Measurements from ENCODE around the gene SAMD8. TPM values are rescaled to one million over a fixed set of nuclear protein-coding genes. Genes with fewer than 3 reads are reported as not detected.

Gene SAMD8
- total and polyA plus RNA-seq, 2 of the 8 experiments (the other 6 are each of a cell fraction or from before 2014, with no cell fraction given) = 11.7 to 20.9 TPM

DNA sequence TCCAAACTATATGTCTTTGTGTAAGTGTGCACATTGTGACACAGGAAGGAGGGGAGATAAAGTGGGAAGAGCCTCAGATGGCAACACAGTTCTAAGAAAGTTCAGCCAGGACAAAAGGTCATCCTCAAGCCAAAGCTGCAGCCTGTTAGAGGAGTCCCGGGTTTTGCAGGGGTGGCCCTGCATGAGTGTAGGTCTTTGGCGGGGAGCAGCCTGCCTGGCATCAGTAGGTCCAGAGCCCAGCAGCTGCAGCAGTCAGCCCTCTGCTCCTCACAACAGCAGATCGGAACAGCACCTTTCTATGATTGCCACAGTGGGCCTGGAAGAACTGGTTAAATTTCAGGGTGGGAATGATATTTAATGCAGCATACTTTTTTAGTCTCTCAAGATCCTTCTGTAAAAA lies 85.6 kb downstream of the SAMD8 start:
- Histone ChIP-seq H3K27ac (ENCODE audit: low read depth, low read length) (no peak overlapping the region), H4K20me1 (replicated peaks in 1 of 2; ENCODE audit: control insufficient read depth in 1 of 2, insufficient read depth in 2 of 2, low read length in 2 of 2) (no peaks in the 10 kb centered on the region), H3K79me1 (ENCODE audit: low read depth, low read length) (no peaks in the 10 kb centered on the region), H2AFZ (ENCODE audit: low read length) (no peak overlapping the region), H3K23me2 (ENCODE audit: low read depth, low read length) (no peaks in the 10 kb centered on the region), H3K4me1 (replicated peaks in 1 of 4; ENCODE audit: control insufficient read depth in 3 of 4, insufficient read depth in 4 of 4, low read length in 3 of 4) (no peaks in the 10 kb centered on the region), H4K8ac (ENCODE audit: extremely low read depth, insufficient read depth, low read length) (no peak overlapping the region), H3K9me3 (ENCODE audit: insufficient read depth in 2 of 2, low read depth in 1 of 2, low read length in 1 of 2) (no peaks in the 10 kb centered on the region), H3K14ac (ENCODE audit: insufficient read length) (no peak overlapping the region), H2BK12ac (ENCODE audit: low read depth, low read length) (no peak overlapping the region), H4K91ac (replicated peaks; ENCODE audit: insufficient read length, low read length) (no peak overlapping the region), H2BK5ac (ENCODE audit: low read depth, low read length) (no peak overlapping the region), H3K9ac (replicated peaks in 1 of 4; ENCODE audit: extremely low read depth in 1 of 4, low read depth in 3 of 4, low read length in 3 of 4) (no peak overlapping the region), H3K4me2 (ENCODE audit: insufficient read depth in 1 of 2, low read depth in 2 of 2, low read length in 2 of 2) (no peak overlapping the region), H2BK120ac (replicated peaks; ENCODE audit: low read depth, low read length) (no peak overlapping the region), H3K4me3 (ENCODE audit: extremely low read depth in 1 of 4, insufficient read depth in 2 of 4, low read depth in 3 of 4, low read length in 4 of 4) (no peak overlapping the region), H4K5ac (ENCODE audit: insufficient read length, low read depth, low read length) (no peak overlapping the region), H3K79me2 (ENCODE audit: control insufficient read depth in 1 of 2, insufficient read depth in 2 of 2, low read length in 2 of 2) (no peaks in the 10 kb centered on the region), H2BK15ac (ENCODE audit: low read length) (no peak overlapping the region), H3K36me3 (ENCODE audit: control insufficient read depth in 2 of 4, insufficient read depth in 4 of 4, low read length in 3 of 4) (no peaks in the 10 kb centered on the region), H3K18ac (ENCODE audit: extremely low read depth, low read length) (no peak overlapping the region), H3K56ac (replicated peaks; ENCODE audit: insufficient read length, low read depth, low read length) (no peak overlapping the region), H2BK20ac (ENCODE audit: low read length) (no peak overlapping the region), H3K4ac (replicated peaks; ENCODE audit: insufficient read length, low read depth, low read length) (no peak overlapping the region), H3K23ac (ENCODE audit: insufficient read length) (no peak overlapping the region), H2AK5ac (ENCODE audit: low read depth, low read length) (no peak overlapping the region), H3K27me3 (replicated peaks in 1 of 4; ENCODE audit: control insufficient read depth in 3 of 4, extremely low read depth in 1 of 4, insufficient read depth in 3 of 4, low read length in 3 of 4) (no peaks in the 10 kb centered on the region)
- CTCF ChIA-PET (ENCODE audit: partially characterized antibody) = interaction anchor here (1.1 to 3.4 kb wide), 4 partner anchors 9 to 38 kb away, joined by 3 to 26 read pairs (median 16); partner anchors contain the start of gene COMTD1
- TF ChIP-seq GTF2F1 (IDR thresholded peaks at IDR 0.05; ENCODE audit: borderline replicate concordance, low read depth, low read length) (no peak), BCL11A (IDR thresholded peaks at IDR 0.05; ENCODE audit: low read depth in 2 of 2, low read length in 2 of 2) (no peak), RNF2 (IDR thresholded peaks at IDR 0.05; ENCODE audit: borderline replicate concordance, low read depth, low read length, missing control alignments, poor library complexity, severe bottlenecking) (no peak), TCF12 (IDR thresholded peaks at IDR 0.05; ENCODE audit: low read depth, low read length) (no peak), CTBP2 (IDR thresholded peaks at IDR 0.05; ENCODE audit: borderline replicate concordance, insufficient read depth, insufficient read length, low read length) (no peak), RXRA (IDR thresholded peaks at IDR 0.05; ENCODE audit: insufficient read depth, low read depth, low read length) (no peak), CHD2 (IDR thresholded peaks at IDR 0.05; ENCODE audit: low read length) (no peak), JUND (IDR thresholded peaks at IDR 0.05; ENCODE audit: low read length) (no peak), RBBP5 (IDR thresholded peaks at IDR 0.05; ENCODE audit: borderline replicate concordance, low read depth, low read length) (no peak), SIRT6 (IDR thresholded peaks at IDR 0.05; ENCODE audit: low read length) (no peak), EP300 (IDR thresholded peaks at IDR 0.05; ENCODE audit: borderline replicate concordance in 1 of 2, low read depth in 2 of 2, low read length in 2 of 2) (no peak)
- FAIRE-seq (no peak), DNase-seq (ENCODE audit: low read depth in 1 of 2, low spot score in 2 of 2) (no peak)
- 94% methylated on average over 3 of the region's 3 CpGs; no CpG with 5 or more reads in 1 of the 2 experiments for WGBS, 2 experiments (ENCODE audit: extremely low coverage in 1 of 2, insufficient coverage in 1 of 2, insufficient read length in 1 of 2, insufficient replicate concordance in 2 of 2, low coverage in 1 of 2, low lambda C conversion rate in 2 of 2, missing lambda C conversion rate in 1 of 2)
- POLR2A ChIA-PET (ENCODE audit: partially characterized antibody) = interaction anchor here (1.5 to 36.7 kb wide), 4 partner anchors 10 to 31 kb away, joined by 6 to 801 read pairs (median 22); partner anchors contain the start of genes COMTD1 and VDAC2

Measured in H1 (cell line).